ENCODE measurements around the gene APOO.

The APOO gene
- 1.7 reads per million for total RNA-seq

- DNase-seq: peak; percentile 83
Measured at GRCh38 chrX:23907498-23908218, at the start of gene APOO, which contains the start of gene CXorf58. TSS of gene APOO (minus strand) at chrX:23907938. CDS start at chrX:23907702, 236 bp downstream. TSS of gene CXorf58 (plus strand) at chrX:23908006. CDS start at chrX:23910303, 2,297 bp downstream.

DNA sequence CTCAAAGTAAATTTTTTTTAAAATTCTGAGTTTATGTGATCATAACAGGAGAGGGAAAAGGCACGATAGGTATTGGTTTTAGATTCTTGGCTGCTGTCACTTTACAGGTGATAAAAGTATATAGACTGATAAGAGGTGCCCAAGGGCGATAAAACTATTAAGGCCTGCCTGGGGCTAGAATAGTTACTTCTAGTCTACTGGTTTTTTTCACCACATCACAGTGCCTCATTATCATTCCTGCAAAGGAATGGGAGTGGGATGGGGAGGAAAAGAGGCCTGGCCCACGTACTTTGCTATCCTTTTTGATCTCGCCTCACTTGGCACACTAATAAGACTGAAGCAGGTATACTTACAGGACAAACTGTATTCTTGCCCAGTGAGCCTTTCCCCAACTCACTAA lies 46.7 kb upstream of the APOO start:
- DNase-seq: no peak

DNA sequence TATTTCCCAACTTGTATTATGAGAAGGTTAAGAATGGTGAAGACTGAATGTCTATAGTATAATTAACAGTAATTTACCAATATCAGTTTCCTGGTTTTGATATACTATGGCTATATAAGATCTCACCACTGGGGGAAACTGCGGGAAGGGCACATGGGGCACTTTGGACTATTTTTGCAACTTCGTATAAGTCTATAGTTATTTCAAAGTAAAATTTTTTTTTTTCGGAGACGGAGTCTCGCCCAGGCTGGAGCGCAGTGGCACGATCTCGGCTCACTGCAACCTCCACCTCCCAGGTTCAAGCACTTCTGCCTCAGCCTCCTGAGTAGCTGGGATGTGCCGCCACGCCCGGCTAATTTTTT lies 46.2 kb upstream of the APOO start:
- no peak for DNase-seq

DNA sequence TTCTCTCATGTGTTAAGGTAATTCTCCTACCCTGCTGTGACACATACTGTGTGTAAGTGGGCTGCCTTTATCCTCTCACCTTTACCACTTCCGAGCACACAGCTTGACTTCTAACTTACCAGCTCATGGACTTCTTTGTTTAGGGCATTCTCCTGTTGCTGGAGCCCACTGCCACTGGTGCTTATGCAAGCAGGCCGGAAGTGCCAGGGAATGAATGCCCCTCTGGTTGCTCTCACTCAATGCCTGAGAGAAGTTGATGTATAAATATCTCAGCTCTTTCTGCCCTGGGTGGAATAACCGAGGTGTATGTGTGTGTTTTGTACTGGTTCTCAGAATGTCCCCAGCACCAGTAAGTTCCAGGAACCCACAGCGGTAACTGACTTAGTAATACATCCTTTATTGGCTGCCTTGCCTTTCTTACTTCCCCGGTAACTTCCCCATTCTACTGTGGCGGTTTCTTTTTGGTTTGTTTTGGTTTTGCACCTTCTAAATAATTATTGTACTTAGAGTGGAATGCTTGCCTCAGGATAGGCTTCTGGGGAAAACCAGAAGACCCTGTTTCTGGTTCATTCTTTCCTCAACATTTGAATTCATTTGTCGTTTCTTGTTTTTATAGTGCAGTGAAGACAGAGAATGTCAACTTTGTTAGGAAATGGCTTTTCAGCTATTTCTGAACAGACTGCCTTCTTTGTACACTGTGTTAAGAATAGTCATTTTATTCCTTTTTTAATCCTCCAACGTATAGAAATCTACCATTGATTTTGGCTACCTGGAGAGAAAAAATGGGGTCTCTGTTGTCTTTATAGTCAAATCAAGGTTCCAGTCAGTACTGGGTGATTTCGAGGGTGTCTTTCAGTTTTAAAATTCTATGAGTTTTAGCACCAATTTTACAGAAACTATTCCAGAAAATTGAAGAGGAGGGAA lies 45.5 kb upstream of the APOO start:
- DNase-seq: peak; percentile 4

DNA sequence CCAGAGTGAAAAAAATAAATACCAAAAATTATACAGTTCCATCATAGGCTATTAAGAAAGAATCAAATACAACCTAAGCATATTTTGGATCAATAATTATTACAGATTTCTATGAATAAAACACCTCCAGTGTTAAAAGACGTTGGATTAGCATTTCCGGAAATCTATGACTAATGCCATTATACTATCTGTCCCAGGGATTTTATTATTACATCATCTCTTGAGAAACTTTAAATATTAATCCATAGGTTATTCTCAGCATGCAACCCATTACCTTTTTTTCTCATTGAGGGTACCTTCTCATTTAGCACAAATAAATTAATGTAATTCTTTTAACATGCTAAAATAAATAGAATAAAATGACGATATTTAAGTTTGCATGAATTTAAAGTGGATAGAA lies 44.7 kb upstream of the APOO start:
- DNase-seq: no peak

GRCh38 chrX:23945206-23945605 lies 37.5 kb upstream of the APOO start:
- no peak for DNase-seq

DNA sequence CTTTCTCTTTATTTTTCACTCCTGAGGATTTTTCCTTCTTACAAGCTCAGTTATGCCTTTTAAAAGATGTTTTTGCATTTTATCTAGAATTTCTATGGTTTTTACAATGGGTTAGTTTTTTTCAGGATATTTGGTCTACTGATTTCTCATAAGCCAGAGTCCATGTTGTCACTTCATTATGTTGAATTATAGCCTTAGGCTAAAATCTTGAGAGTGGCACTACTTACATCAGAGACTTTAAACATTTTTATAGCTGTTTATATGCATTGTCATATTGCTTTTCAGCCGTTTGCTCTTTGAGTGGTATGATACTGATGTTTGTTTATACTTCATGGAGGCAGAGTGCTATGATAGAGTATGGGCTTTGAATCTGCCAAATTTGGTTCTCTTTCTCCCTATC lies 36.5 kb upstream of the APOO start:
- no peak for DNase-seq

DNA sequence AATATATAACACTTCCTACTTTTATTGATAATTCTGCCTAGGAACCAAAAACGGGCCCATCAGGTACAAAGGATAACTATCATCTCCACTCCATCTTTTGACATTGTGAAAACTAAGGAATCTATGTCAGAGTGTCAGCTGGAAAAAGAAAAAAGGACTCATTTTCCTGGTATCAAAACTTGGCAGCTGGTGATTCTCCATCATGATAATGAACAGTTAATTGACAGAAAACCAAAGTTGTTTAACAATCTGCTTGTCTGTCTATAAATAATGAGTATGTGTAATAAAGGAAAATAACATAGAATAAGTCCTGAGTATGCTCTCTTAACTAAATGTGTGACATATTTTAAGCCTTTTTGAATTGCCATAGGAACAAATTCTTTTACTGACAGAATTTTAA lies 31.5 kb upstream of the APOO start:
- DNase-seq: no peak

DNA sequence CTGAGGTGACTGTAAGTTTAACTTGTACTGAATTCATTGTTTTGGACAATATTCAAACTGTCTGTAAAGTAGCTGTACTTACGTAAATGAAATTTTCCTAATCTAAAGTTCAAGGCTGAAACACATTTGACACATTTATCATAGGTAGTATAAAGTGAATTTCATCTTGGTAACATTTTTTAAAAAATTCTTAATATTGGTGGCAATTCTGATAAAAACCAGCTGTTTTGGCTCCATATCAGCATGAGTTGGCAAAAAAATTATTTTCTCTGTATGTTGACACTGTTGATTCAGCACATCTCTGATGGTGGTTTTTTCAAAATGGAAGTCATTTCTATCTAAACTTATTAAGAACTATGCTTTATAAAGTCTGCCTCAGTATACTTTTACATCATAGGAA lies 31.0 kb upstream of the APOO start:
- DNase-seq: no peak

- DNase-seq: no peak
Measured at GRCh38 chrX:23937100-23937499, 29.4 kb upstream of the APOO start.

DNA sequence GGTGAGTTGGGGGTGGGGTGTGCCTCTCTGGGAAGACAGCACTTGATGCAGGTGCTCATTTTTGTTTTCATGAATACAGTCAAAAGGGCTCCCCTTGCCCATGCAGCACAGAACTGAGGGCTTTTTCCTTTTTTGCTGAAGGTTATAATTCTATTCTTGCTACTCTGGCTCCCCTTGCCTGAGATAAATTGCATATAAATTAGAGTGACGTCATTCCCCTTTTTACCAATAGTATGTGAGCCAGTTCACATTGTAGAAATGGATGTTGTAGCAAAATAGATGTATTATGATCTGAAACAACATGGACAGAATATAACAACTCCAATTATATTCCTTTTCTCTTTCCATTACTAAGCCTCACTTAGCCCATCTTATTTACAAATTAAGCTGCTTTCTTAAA lies 28.4 kb upstream of the APOO start:
- no peak for DNase-seq

- no peak for DNase-seq
Measured at GRCh38 chrX:23935106-23935505, 27.4 kb upstream of the APOO start.

GRCh38 chrX:23932046-23932445 lies 24.3 kb upstream of the APOO start:
- no peak for DNase-seq

DNA sequence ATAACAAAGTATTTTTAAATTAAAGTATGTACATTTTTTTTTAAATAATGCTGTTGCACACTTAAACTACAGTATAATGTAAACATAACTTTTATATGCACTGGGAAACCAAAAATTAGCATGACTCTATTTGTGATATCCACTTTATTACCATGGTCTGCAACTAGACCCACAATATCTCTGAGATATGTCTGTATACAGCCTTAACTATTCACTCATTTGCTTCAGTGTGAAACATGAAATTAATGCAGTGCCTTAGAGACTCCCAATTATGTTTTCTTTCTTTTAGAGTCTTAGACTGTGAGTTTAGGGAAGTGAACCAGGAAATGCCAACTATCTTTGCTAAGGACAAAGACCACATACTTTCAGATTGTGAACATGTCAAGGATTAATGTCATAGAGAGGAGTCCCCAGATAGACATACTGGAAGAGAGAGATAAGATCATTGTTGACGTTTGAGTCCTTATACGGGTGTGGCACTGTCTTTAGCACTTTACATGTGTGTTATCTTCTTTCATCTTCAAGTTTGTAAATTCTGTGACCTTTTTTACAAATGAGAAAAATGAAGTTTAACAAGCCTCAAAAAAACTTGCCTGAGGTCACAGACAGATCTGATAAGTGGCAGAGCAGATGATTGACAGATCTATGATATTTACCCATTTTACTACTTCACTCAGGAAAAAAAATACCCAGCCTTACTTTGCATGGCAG lies 23.3 kb upstream of the APOO start:
- DNase-seq: no peak

DNA sequence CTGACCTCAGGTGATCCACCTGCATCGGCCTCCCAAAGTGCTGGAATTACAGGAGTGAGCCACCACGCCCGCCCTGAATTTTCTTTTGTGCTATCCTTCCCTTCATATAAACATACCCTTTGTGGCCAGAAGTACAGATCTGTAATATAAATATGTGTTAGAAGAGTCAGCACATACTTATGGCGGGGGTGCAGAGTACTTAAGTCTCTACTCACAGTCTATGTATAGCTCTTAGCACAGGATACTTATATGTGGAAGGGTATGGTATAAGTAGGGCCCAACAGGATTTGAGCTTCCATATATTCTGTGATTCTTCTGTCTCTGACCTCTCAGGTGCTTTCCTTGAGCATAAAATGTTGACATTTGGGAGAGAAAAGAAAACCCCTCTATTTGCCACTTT lies 18.3 kb upstream of the APOO start:
- DNase-seq: no peak

DNA sequence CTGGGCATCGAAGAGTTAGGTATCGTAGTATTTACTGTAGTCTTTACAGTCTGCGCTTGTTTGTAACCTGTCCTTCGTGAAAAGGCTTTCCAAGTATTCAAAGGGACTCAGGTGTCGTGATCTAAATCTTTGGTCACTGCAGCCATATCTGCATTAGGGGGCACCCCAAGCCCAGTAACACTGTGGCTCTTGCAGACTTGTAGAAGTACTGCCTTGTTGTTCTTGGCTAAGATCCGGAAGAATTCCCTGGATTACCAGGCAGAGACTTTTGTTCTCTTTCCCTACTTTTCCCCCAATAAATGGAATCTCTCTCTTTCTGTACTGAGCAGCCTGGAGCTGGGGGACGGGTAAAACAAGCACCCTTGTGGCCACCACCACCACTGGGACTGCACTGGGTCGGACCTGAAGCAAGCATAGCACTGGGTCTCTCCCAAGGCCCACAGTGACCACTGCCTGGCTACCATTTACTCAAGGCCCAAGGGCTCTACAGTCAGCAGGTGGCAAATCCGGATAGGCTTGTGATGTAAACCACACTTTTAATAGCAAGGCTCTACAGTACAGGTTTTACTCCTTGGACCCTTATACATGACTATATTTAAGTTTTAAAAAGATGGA lies 12.1 kb upstream of the APOO start:
- DNase-seq: no peak

GRCh38 chrX:23919148-23919547 lies 11.4 kb upstream of the APOO start:
- no peak for DNase-seq

DNA sequence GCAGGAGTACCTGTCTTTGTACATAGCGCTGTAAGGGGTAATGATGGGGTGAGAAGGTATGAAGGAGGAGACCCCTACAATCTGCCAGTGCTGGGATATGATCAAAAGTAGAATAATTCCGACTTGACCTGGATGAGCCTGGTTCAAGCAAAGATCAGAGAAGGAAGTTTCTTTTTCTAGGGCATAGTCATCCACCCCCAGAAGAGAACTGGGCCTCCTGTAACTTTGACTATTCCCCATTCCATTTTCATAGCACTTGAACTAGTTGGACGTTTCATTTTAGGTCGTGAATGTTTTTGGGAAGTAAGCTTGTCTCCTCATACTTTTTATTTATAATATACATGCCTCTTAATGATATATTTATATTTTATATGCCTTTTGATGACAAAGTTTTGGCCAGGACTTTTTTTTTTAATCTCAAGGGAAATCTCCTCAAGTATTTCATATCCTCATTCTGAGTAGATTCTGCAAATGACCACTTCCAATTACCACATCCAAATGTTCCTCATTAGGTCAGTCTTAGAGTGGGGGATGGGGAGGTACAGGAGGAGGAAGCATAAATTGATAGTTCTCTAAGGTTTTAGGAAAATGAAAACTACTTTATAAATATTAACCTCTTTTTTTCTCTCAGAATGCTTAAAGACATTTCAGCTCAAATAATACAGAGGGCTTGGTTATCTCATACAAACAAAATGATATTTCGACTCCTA lies 3.5 kb upstream of the APOO start:
- no peak for DNase-seq

GRCh38 chrX:23908219-23909004 lies 674 bp upstream of the APOO start:
- no peak for DNase-seq

DNA sequence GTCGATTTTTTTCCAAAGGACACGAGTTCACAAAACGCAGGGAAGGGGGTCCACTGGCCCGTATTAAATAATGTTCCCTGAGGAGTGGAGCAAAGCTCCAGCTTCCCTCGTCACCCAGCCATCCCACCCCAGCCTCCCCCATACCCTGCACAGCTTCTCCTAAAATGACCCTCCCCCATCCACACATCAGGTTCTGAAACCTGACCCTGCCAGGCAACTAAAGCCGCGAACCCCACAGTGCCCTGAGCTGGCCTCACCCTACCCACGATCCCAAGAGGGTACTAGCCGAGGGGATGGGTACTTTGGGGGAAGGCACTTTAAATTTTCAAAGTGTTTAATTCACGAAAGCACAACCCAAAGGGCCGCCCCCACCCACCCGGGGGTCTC lies 634 bp downstream of the APOO start:
- no peak for DNase-seq

GRCh38 chrX:23904096-23904495 lies 3.6 kb downstream of the APOO start:
- DNase-seq: no peak

GRCh38 chrX:23902419-23902818 lies 5.3 kb downstream of the APOO start:
- DNase-seq: no peak
